Retinal pigment epithelial cell (primary cell): ENCODE results near the gene CTNNA2.

Experiments
- DNase-seq: peaks from one replicate; pipeline ENCODE4 v3.0.0-alpha.2; 2010; ENCODE audit warnings: low read depth
- H3K4me3 ChIP-seq: 2 replicates; pipeline ENCODE4 v1.5.1; 2011; ENCODE audit warnings: mild to moderate bottlenecking, low read length, control low read depth, moderate library complexity
- TF ChIP-seq, protein P1 (sequence below): conservative IDR thresholded peaks from 2 replicates; pipeline ENCODE4 v1.5.1; 2011; ENCODE audit warnings: low read depth, low read length, control low read depth, inconsistent platforms

The CTNNA2 gene

DNA sequence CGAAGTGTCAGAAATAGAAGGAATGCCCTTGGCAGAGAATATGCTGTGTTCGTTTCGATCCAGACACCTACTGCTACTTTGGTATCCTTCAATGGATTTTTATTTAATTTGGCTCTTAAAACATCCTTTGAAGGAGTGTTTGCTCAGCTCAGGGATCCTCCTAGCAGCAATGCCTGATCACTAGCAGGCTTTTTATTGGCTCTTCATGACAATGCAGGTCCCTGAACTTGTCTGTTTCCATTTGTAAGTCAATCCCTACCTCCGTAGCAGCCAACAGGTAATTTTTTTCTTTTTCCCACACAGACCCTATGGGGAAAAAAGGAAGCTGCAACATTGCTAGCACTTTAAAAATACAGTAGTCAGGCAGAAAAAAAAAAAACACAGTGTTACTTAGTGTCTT, 1157.9 kb downstream of the CTNNA2 start:
- no peak overlapping the region for H3K4me3 ChIP-seq
- no peak for DNase-seq
- TF ChIP-seq, protein P1, sequence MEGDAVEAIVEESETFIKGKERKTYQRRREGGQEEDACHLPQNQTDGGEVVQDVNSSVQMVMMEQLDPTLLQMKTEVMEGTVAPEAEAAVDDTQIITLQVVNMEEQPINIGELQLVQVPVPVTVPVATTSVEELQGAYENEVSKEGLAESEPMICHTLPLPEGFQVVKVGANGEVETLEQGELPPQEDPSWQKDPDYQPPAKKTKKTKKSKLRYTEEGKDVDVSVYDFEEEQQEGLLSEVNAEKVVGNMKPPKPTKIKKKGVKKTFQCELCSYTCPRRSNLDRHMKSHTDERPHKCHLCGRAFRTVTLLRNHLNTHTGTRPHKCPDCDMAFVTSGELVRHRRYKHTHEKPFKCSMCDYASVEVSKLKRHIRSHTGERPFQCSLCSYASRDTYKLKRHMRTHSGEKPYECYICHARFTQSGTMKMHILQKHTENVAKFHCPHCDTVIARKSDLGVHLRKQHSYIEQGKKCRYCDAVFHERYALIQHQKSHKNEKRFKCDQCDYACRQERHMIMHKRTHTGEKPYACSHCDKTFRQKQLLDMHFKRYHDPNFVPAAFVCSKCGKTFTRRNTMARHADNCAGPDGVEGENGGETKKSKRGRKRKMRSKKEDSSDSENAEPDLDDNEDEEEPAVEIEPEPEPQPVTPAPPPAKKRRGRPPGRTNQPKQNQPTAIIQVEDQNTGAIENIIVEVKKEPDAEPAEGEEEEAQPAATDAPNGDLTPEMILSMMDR: no peak

DNA sequence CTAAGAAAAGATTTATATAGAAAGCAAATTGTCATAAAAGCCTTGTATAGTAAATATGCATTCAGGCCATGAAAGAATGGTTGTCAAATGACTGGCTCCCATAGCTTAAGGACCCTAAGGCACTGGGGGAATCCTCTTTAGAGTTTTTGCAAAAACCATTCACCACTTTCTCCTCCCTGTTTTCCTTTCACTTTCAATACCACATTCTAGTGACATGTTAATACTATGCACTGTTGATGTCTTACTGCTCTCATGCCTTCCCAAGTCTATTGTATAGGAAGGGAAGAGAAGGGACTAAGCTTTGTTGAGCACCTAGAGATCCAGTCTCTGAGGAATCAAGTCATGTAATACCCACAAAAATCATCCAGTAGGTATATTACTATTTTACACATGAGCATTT, 1174.7 kb downstream of the CTNNA2 start:
- DNase-seq: no peak
- TF ChIP-seq, protein P1: no peak
- H3K4me3 ChIP-seq: no peak overlapping the region

DNA sequence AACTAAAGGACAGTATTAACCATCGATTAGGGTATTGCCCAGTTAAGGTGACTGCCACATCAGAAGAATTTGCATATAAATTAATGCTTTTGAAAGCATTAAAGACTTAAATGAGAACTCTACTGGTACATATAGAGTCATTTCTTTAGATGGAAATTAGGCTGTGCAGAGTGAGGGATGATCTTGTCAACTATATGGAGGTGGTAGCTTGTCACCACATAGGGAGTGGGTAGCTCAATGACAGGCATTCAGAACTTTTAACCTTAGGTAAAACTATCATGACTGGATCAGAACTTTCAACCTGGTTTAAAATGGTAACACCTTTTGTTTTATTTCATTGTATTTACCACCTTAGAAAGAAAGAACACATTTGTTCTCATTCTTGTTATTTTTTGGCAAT, 1176.3 kb downstream of the CTNNA2 start:
- no peak overlapping the region for H3K4me3 ChIP-seq
- TF ChIP-seq, protein P1: no peak
- DNase-seq: no peak
